SK-N-SH (cell line): ENCODE measurements around the gene WNT4. TPM values are rescaled to one million over a fixed set of nuclear protein-coding genes. Genes with fewer than 3 reads are reported as not detected.

Source experiments
- CTCF ChIA-PET: fragments of 300-600, 350-600 bp; formaldehyde crosslinking; extraction: SDS; loops from one replicate; lab custom pipeline; 2021; lab: Yijun Ruan, JAX
- POLR2A ChIA-PET: fragments of 350-600 bp; sonication (Branson Sonifier 250); formaldehyde crosslinking; extraction: SDS; loops from one replicate; lab custom pipeline; 2020; ENCODE audit warnings: antibody characterized with exemption, inconsistent platforms; lab: Yijun Ruan, JAX
- DNase-seq: peaks from one replicate; pipeline ENCODE4 v3.0.0; 2012
- H2AFZ ChIP-seq: fragments of 200-600 bp; sonication (generic); 2 replicates; pipeline ENCODE4 v1.8.1; 2016; ENCODE audit warnings: antibody characterized with exemption, mild to moderate bottlenecking, low read depth
- H3F3A ChIP-seq: fragments of 200-600 bp; sonication (generic); replicated peaks from 2 replicates; pipeline ENCODE3; 2016; ENCODE audit warnings: antibody characterized with exemption, mild to moderate bottlenecking; ENCODE audit not compliant: insufficient read depth
- H3K27ac ChIP-seq, 2 experiments: fragments of 200-500 bp in 1 of 2; fragments of 200-600 bp in 1 of 2; sonication (Bioruptor generic) in 1 of 2; sonication (generic), shearing (Covaris generic) in 1 of 2; 2 replicates each; pipeline versions ENCODE4 v1.5.1 to v1.6.1; 2014 to 2016; ENCODE audit warnings: low read depth in 2 of 2, inconsistent platforms in 1 of 2, low read length in 1 of 2, mild to moderate bottlenecking in 1 of 2, mixed read lengths in 1 of 2
- H3K27me3 ChIP-seq: fragments of 200-600 bp; sonication (generic), shearing (Covaris generic); 2 replicates; pipeline ENCODE4 v1.6.1; 2016; ENCODE audit warnings: mixed run types; ENCODE audit not compliant: insufficient read depth
- H3K36me3 ChIP-seq, 2 experiments: fragments of 200-500 bp in 1 of 2; fragments of 200-600 bp in 1 of 2; sonication (Bioruptor generic) in 1 of 2; sonication (generic) in 1 of 2; replicated peaks in 1 of 2; 2 replicates each; pipeline versions ENCODE3 to v1.5.1; 2014 to 2016; ENCODE audit warnings: low read length in 1 of 2, mild to moderate bottlenecking in 1 of 2; ENCODE audit not compliant: insufficient read depth in 2 of 2, control insufficient read depth in 1 of 2
- H3K4me1 ChIP-seq, 2 experiments: fragments of 200-500 bp in 1 of 2; fragments of 200-600 bp in 1 of 2; sonication (Bioruptor generic) in 1 of 2; sonication (generic), shearing (Covaris generic) in 1 of 2; 2 replicates each; pipeline versions ENCODE4 v1.5.1 to v1.6.1; 2014 to 2016; ENCODE audit warnings: low read depth in 1 of 2, low read length in 1 of 2, mixed run types in 1 of 2; ENCODE audit not compliant: insufficient read depth in 2 of 2, control insufficient read depth in 1 of 2
- H3K4me2 ChIP-seq: fragments of 200-600 bp; sonication (generic), shearing (Covaris generic); 2 replicates; pipeline ENCODE4 v1.6.1; 2017; ENCODE audit warnings: mixed run types
- H3K4me3 ChIP-seq, 2 experiments: fragments of 200-500 bp in 1 of 2; fragments of 200-600 bp in 1 of 2; sonication (Bioruptor generic) in 1 of 2; sonication (generic), shearing (Covaris generic) in 1 of 2; 2 replicates each; pipeline versions ENCODE4 v1.5.1 to v1.8.1; 2014 to 2016; ENCODE audit warnings: low read depth in 2 of 2, inconsistent platforms in 1 of 2, low read length in 1 of 2, mild to moderate bottlenecking in 1 of 2, mixed read lengths in 1 of 2, moderate library complexity in 1 of 2
- H3K79me2 ChIP-seq: fragments of 200-600 bp; sonication (generic); 2 replicates; pipeline ENCODE4 v1.8.1; 2017; ENCODE audit warnings: mild to moderate bottlenecking; ENCODE audit not compliant: insufficient read depth
- H3K9ac ChIP-seq: fragments of 200-600 bp; sonication (generic); 2 replicates; pipeline ENCODE4 v1.6.1; 2017; ENCODE audit warnings: mixed run types
- H3K9me2 ChIP-seq: fragments of 200-600 bp; sonication (generic); 2 replicates; pipeline ENCODE4 v1.6.1; 2017; ENCODE audit warnings: mixed run types
- H3K9me3 ChIP-seq: fragments of 200-600 bp; sonication (generic); 2 replicates; pipeline ENCODE4 v1.6.1; 2017; ENCODE audit warnings: mixed run types, mild to moderate bottlenecking, moderate library complexity
- H4K20me1 ChIP-seq: fragments of 200-600 bp; sonication (generic); 2 replicates; pipeline ENCODE4 v1.6.1; 2017; ENCODE audit warnings: mild to moderate bottlenecking, mixed run types; ENCODE audit not compliant: insufficient read depth
- ELF1 ChIP-seq: IDR thresholded peaks from 2 replicates; pipeline ENCODE4 v1.4.0; 2012
- FOSL2 ChIP-seq: IDR thresholded peaks from 2 replicates; pipeline ENCODE4 v1.4.0; 2012; ENCODE audit warnings: low read depth, mild to moderate bottlenecking, moderate library complexity, borderline replicate concordance
- FOXJ3 ChIP-seq: sonication (generic); formaldehyde crosslinking; IDR thresholded peaks from 2 replicates; pipeline ENCODE4 v1.5.1; 2020; ENCODE audit warnings: mild to moderate bottlenecking, missing genetic modification reagents
- FOXM1 ChIP-seq: IDR thresholded peaks from 2 replicates; pipeline ENCODE4 v1.4.0; 2012; ENCODE audit warnings: low read depth, mild to moderate bottlenecking
- GABPA ChIP-seq: IDR thresholded peaks from 2 replicates; pipeline ENCODE4 v1.4.0; 2012; ENCODE audit warnings: low read depth, mild to moderate bottlenecking
- GATA2 ChIP-seq: sonication (generic); formaldehyde crosslinking; IDR thresholded peaks from 2 replicates; pipeline ENCODE4 v1.5.0; 2020; ENCODE audit warnings: mild to moderate bottlenecking, missing genetic modification reagents
- JUND ChIP-seq: IDR thresholded peaks from 2 replicates; pipeline ENCODE4 v1.4.0; 2012
- MEF2A ChIP-seq: IDR thresholded peaks from 2 replicates; pipeline ENCODE4 v1.4.0; 2012; ENCODE audit warnings: low read depth, borderline replicate concordance
- MXI1 ChIP-seq: IDR thresholded peaks from 2 replicates; pipeline ENCODE4 v1.6.1; 2012; ENCODE audit warnings: mild to moderate bottlenecking, low read depth, low read length, improper control_type of control experiment
- NFIC ChIP-seq: IDR thresholded peaks from 2 replicates; pipeline ENCODE4 v1.4.0; 2012; ENCODE audit warnings: borderline replicate concordance
- NRF1 ChIP-seq: IDR thresholded peaks from 2 replicates; pipeline ENCODE4 v1.6.1; 2012; ENCODE audit warnings: low read depth, mild to moderate bottlenecking, low read length
- RAD21 ChIP-seq: IDR thresholded peaks from 2 replicates; pipeline ENCODE4 v1.6.1; 2012; ENCODE audit warnings: mild to moderate bottlenecking, low read length
- RFX5 ChIP-seq: IDR thresholded peaks from 2 replicates; pipeline ENCODE4 v1.6.1; 2012; ENCODE audit warnings: mild to moderate bottlenecking, improper control_type of control experiment, low read length
- RXRA ChIP-seq: IDR thresholded peaks from 2 replicates; pipeline ENCODE4 v1.4.0; 2012; ENCODE audit warnings: low read depth, mild to moderate bottlenecking, borderline replicate concordance
- SIN3A ChIP-seq: IDR thresholded peaks from 2 replicates; pipeline ENCODE4 v1.6.1; 2012; ENCODE audit warnings: low read depth, mild to moderate bottlenecking, low read length, moderate library complexity, borderline replicate concordance
- SMC3 ChIP-seq: IDR thresholded peaks from 2 replicates; pipeline ENCODE4 v1.6.1; 2012; ENCODE audit warnings: low read depth, low read length, improper control_type of control experiment
- YY1 ChIP-seq: IDR thresholded peaks from 2 replicates; pipeline ENCODE4 v1.4.0; 2012; ENCODE audit warnings: low read depth, mild to moderate bottlenecking
- WGBS: methylation state at CpG from one replicate; pipeline ENCODE4 v1.1.6; 2017; ENCODE audit warnings: low lambda C conversion rate; 5-methylcytosine and 5-hydroxymethylcytosine counted together
- polyA plus RNA-seq, 3 experiments: library from polyadenylated mRNA; depleted of rRNA; stranded (reverse); fragments of >200 nt; gene quantifications; 2 replicates each; pipeline ENCODE4 v1.2.3, GENCODE V29; 2012
- TF ChIP-seq, protein P1 (sequence below): IDR thresholded peaks from 2 replicates; pipeline ENCODE4; 2012
- TF ChIP-seq, protein P2 (sequence below): IDR thresholded peaks from 2 replicates; pipeline ENCODE4 v1.4.0; 2012; ENCODE audit warnings: low read depth
- TF ChIP-seq, protein P3 (sequence below): IDR thresholded peaks from 2 replicates; pipeline ENCODE4 v1.4.0; 2012; ENCODE audit warnings: low read depth, borderline replicate concordance

Gene WNT4
- polyA plus RNA-seq, 1 of the 3 experiments (the other 2 are of a cell fraction) = 0.03 TPM

DNA sequence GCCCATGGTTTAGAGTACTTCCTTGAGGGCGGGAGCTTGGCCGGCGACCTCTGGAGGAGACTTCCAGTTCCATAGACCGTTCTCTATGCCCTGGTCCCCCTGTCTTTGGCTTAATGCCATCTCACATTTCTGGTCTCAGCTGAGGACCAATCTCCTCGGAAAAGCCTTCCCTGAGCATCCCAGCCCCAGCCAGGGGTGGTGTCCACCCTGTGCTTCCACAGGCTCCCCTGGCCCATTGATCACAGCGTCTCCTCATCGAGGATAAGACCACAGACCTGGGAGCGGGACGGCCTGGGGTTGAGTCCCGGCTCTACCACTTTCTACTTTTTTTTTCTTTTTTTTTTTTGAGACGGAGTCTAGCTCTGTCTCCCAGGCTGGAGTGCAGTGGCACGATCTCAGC, 14.5 kb downstream of the WNT4 start (continued):
- TF ChIP-seq FOSL2 (no peak), JUND (no peak), GABPA (no peak)
- TF ChIP-seq, protein P1, sequence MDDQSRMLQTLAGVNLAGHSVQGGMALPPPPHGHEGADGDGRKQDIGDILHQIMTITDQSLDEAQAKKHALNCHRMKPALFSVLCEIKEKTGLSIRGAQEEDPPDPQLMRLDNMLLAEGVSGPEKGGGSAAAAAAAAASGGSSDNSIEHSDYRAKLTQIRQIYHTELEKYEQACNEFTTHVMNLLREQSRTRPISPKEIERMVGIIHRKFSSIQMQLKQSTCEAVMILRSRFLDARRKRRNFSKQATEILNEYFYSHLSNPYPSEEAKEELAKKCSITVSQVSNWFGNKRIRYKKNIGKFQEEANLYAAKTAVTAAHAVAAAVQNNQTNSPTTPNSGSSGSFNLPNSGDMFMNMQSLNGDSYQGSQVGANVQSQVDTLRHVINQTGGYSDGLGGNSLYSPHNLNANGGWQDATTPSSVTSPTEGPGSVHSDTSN = no peak

DNA sequence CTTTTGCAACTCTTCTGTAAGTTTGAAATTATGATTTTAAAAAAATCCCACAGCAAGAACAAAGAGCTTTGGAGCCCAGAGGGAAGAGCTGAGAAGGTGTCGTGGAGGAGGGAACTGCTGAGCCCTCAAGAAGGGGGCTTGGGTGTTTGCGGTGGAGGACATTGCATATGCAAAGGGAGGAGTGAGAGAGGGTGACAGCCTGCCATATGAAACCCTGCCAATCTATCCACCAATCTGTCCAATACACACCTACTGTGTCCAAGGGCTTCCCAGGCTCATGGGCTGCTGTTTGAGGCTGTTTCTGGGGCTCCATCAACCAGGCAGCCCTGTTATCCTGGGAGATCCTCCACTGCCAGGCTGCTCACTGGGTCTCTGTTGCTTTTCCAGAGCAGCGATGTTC, 15.2 kb downstream of the WNT4 start:
- Histone ChIP-seq H3K4me2 (no peak overlapping the region), H3F3A (no peaks in the 10 kb centered on the region), H3K36me3 (no peaks in the 10 kb centered on the region), H3K4me1 (peaks cover 7 to 18% of the 10 kb centered on the region in 2 experiments; a peak in 3 of 4 replicates), H3K9me2 (no peaks in the 10 kb centered on the region), H3K9ac (no peak overlapping the region), H3K27ac (no peak overlapping the region), H3K27me3 (no peaks in the 10 kb centered on the region), H3K9me3 (no peaks in the 10 kb centered on the region), H2AFZ (no peak overlapping the region)
- DNase-seq = no peak
- ChIA-PET POLR2A (no interaction called here), CTCF (interaction anchor here (0.8 to 9.1 kb wide), 5 partner anchors 10 to 285 kb away, joined by 3 to 173 read pairs (median 3); no protein-coding TSS in a partner anchor)
- TF ChIP-seq SIN3A (no peak), NRF1 (no peak), RAD21 (no peak), YY1 (no peak), FOXM1 (no peak), SMC3 (no peak), GABPA (no peak), JUND (no peak), RXRA (no peak), FOSL2 (no peak), MEF2A (no peak), MXI1 (no peak), ELF1 (no peak), NFIC (no peak), FOXJ3 (no peak), RFX5 (no peak), GATA2 (CRISPR knock-in tag) (no peak)
- TF ChIP-seq, protein P2, sequence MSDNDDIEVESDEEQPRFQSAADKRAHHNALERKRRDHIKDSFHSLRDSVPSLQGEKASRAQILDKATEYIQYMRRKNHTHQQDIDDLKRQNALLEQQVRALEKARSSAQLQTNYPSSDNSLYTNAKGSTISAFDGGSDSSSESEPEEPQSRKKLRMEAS = no peak
- TF ChIP-seq, protein P1 = no peak
- TF ChIP-seq, protein P3, sequence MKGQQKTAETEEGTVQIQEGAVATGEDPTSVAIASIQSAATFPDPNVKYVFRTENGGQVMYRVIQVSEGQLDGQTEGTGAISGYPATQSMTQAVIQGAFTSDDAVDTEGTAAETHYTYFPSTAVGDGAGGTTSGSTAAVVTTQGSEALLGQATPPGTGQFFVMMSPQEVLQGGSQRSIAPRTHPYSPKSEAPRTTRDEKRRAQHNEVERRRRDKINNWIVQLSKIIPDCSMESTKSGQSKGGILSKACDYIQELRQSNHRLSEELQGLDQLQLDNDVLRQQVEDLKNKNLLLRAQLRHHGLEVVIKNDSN = no peak
- TF ChIP-seq, all 33 proteins: peak for 0
- no peaks in the 10 kb centered on the region for H3K79me2 ChIP-seq
- H3K4me3 ChIP-seq = no peak overlapping the region
- peaks cover 24% of the 10 kb centered on the region for H4K20me1 ChIP-seq
- 99% methylated on average over 3 of the region's 3 CpGs for WGBS
